ENCODE results near the gene EBPL.

Gene EBPL

DNA sequence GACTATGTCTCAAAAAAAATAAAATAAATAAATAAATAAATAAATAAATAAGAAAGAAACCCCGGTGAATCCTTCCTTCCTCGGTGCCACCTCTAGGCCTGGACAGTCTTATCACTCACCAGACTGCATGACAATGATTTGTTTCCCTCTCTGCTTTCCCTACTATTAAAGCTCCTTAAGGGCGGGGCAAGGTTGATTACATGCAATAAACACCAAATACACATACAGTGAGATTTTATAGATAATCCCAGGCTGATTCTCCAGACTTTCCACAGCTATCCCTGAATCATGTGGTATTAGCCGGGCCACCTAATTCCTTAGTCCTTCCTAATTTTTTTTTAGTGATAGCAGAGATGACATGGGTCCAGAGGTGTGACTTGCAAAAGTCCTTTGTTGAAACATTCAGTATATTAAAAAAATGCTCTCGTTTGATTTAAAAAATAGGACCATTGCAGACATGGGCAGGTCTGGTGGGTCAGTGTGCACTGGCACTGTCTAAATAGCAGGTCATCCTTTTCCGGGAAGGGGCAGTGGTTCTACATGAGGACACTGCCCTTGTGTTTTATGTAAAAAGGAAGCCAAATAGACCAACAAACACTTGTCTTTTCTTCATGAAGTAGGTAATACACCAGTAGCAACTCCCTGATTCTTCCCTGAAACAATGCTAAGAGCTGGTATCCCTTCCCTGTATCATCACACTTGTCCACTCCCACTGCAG lies 14.5 kb downstream of the EBPL start:
- DNase-seq (ENCODE audit: low read depth in 2 of 2) = no peak

DNA sequence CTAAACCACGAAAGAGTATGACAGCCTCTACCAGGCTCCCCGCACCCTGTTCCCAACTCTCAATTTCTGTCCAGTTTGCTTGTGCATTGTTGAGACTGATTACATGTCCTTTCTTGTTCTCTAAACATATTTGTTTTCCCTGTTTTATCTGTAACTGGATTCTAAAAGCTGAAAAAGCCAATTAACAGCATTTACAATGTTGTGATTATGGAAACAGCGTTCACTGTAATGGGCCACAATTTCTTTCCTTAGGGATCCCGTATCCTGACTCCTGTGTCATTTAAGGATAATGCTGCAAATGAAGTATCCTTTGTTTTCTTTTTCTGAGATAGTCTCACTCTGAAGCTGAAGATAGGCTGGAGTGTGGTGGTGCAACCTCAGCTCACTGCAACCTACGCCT lies 20.5 kb downstream of the EBPL start:
- DNase-seq (ENCODE audit: low read depth in 2 of 2) = no peak

DNA sequence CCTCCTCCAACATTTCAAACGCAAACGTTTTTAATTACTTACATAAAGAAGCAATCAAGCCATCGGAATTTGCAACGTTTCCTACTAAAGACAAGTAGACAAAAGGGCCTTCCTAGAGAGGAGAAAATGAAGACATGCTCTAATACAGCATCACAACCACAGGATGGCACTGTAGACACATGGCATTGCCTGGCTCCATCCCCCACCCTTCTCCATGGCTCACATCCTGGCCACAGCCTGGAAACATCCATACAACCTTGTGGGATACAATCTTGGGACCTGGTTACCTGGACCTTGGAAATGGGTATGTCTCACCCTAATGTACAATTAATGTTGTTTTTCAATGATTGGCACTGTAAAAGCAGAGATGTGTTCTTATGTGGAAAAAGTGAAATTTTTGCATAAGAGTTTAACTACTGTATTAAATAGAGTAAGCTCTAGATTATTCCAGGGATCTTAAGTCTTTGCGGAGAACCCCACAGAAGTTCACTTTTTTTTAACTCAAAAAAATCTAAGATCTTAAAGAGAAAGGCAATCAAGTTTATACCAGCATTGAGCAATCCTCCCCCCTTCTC lies 21.5 kb downstream of the EBPL start:
- no peak for DNase-seq (ENCODE audit: low read depth in 2 of 2)

DNA sequence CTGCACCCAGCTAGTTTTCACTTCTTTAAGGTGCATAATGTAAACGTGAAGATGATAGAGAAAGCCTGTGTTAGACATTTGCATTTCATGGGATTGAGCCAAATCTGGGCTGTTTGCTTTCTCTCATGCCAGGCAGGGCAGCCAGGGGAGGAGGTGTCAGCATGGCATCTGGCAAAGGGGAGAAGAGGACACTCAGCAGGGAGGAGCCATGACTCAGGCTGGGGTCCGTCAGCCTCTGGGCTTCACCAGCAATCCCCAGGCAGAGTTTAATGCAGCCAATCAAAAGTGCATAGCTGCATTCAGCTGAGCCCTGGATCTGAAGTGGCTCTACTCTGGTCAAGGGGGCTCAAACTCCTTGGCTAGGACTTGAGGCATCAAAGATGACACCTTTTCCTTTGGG lies 23.5 kb downstream of the EBPL start:
- no peak for DNase-seq (ENCODE audit: low read depth in 2 of 2)

DNA sequence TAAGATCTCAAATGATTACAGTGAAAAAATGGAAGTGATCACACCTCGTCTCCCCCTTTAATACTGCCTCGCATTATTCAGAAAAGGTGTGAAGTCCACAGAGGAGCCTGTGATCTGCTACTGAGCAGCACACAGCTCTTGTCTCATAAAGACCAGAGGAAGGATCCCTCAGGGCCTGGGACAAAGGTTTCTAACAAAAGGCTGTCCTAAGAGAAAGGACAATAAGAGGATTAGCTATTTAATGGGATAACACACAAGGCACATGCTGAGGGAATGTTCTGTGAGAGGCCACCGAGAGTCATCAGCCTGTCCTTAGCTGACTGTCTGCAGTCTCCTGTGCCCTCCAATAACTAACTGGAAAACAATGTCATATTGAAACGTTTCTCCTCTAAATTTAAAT lies 26.7 kb downstream of the EBPL start:
- no peak for DNase-seq (ENCODE audit: low read depth in 2 of 2)

DNA sequence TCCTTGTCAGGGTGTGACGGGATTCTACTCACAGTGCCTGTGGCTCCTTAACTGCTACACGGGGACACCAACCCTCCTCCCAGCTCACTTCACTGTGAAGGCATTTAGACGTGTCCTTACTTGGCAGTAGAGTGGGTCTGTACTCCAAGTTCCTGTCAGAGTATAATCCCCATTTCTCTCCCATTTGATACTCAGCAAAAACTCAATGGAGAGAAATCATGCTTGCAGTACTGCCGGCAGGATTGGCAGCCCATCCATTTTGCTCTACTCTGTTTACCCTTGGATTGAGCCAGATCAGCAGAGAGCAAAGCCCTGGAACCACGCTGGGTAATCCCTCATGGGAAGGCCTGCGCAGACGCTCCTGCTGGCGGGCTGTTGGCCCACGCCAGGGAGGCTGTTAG lies 34.0 kb downstream of the EBPL start:
- no peak for DNase-seq (ENCODE audit: low read depth in 2 of 2)

DNA sequence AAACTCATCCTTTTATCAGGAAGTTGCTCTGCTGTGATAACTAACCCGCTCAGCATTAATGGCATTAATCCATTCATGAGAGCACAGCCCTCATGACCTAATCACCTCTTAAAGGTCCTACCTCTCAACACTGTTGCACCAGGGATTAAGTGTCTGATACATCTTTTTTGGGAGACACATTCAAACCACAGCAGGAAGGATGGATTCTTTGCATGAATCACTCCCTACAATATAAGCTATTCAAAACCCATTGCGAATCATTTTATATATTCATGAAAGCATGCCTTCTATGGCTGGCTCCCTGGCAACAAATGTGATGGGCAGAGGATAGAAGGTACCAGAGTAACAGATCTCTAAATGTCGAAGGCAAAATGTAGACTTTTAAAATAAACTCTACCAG lies 35.4 kb downstream of the EBPL start:
- no peak for DNase-seq (ENCODE audit: low read depth in 2 of 2)

DNA sequence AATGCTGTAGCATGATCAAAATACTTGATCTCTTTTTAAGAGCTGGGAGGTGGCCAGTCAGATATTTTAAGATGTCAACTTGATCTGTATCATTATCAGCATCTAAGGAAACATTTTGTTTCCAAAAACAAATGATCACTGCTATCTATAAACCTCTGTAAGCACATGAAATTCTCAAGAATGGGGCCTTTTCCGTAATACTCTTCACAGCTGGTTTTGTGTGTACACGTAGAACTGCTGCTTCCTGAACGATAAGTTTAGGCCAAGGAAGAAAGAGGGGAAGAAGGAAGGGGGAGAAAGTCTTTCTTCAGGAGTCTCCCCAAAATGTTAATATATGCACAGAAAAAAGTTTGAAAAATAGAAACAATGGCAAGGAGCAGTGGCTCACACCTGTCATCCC lies 37.3 kb downstream of the EBPL start:
- no peak for DNase-seq (ENCODE audit: low read depth in 2 of 2)

DNA sequence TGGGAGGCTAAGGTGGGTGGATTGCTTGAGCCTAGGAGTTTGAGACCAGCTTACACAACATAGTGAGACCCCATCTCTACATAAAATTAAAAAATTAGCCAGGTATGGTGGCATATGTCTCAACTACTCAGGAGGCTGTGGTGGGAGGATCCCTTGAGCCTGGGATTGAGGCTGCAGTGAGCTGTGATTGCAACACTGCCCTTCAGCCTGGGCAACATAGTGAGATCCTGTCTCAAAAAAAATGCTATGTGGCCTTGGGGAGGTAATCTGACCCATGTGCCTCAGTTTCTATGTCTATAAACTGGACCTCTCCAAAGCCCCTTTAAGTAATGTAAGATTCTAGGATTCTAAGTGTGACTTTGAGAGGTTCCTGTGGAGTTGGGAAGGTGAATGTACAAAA lies 37.8 kb downstream of the EBPL start:
- DNase-seq (ENCODE audit: low read depth in 2 of 2) = no peak

DNA sequence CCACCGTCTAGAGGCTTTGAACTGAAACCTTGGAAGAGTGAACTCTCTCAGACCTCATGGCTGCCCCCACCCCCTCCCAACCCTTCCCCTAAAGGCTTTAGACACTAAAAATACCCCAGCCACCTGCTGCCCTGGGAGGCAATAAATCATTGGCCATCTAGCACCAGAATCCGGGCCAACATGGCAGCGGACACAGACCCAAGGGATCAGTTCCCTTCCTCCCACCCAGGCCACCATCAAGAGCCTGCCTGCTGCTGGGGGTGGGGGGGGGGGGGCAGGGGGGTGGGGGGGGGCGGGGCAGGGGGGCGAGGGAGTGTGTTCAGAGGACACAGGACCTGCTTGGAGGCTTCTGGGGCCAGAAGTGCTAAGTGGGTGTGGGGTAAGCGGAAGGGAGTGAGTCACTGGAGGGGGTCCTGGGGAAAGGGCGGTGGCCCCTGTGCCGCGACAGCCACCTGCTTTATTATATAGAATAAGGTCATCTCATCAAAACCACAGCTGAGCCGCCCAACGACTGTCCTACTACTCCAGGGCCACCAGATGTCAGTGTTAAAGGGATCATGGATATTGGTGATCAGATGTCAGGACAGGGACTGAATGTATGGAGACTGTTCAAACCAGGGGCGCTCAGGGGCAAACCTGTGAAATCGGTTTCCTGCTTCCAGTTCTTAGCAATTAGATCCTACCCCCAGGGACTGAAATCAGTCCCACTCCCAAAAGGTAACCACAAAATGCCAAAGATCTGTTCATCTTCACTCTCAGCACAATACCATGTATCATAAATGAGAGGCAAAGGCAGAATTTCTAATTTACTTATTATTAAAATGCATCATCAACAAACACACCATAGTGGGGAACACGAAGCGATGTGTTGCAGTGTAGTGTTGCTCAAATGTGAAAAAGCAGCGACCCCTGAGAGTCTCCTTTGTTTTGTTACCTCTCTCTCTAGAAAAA lies 38.7 kb downstream of the EBPL start:
- DNase-seq (ENCODE audit: low read depth in 2 of 2) = no peak

DNA sequence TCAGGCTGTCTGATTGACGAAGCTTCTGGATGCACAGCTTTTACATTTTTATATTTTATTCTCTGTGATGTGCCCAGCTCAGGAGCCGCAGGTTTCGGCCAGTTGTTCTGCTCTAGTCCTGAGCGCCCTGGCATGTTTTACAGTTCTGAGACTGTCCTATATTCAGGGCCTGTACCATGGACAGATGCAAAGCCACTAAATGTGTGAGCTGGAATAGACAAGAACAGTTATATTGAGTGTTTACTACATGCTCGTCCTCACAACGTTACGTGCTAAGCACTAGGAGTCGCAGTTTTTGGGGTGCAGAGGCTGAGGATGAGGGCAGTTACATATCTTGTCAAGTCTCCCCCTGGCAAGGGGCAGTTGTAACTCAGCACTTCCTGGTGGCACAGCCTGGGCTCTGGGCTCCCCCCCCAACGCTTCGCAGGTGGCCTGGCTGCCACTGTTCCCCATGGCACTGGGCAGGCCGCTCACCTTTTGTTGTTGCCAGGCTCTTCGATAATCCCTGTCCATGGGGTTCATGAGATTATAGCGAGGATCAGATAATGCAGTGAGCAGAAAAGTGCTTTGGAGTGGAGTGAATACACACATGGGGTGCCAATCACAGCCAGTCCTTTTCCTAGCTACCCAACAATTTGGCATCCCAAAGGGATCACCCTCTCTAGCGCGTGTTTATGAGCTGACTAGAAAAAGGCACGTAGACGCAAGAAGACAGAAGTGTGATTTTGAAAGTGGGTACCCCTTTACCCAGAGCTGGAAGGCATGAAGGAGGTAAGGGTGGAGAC lies 39.5 kb downstream of the EBPL start:
- DNase-seq (ENCODE audit: low read depth in 2 of 2) = no peak

DNA sequence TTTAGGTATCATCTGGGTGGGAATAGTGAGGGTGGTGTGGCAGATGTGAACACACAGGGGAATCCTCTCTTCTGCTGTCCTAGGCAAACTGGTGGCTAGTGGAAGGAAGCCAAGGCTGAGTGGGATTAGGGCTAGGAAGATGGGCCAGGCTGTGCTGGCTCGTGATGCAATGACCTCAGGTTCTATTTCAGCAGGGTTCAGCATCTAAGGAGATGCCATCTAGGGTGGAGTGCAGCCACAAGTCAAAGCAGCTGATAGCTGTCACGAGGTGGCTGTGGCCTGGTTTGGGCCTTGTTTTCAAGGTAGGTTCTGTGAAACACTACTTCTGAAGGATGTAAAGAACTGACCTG lies 41.3 kb downstream of the EBPL start:
- no peak for DNase-seq (ENCODE audit: low read depth in 2 of 2)

DNA sequence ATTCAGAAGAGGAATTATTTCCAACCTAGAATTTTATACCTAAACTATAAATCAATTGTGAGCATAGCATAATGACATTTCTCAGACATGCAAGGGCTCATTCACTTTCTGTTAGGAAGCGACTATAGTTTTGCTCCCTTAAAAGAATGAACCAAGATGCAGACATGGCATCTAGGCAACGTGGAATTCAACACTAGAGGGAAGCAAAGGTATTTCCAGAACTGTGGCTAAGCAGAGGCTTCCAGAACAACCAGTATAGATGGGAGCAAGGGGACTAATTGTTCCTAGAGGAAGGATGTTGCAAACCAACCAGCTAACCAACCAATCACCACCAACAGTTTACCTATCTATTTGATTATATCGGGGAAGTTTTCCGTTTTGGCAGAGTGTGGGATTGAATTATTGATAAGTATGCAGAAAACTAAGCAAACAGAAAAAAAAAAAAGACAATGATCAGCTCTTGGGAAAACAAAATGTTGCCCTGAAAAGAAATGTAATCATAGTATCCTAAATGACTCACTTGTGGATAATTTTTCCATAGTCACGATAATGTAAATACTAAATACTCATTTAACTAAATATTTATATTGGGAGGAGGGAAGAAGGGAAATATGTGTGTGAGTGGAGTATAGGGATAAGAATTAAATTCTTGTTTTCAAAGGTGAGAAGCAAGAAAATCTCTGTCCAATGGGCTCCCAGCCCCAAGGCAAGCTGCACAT lies 41.9 kb downstream of the EBPL start:
- no peak for DNase-seq (ENCODE audit: low read depth in 2 of 2)

DNA sequence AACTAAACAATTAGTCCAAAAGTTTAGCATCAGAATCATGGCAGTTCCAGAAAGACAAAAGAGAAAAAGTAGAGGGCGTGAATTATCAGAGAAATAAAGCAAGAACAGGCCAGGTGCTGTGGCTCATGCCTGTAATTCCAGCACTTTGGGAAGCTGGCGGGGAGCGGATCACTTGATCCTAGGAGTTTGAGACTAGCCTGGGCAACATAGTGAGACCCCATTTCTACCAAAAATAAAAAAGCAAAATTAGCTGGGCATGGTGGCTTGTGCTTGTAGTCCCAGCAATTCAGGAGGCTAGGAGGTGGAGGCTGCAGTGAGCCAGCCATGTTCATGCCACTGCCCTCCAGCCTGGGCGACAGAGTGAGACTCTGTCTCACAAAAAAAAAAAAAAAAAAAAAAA lies 44.6 kb downstream of the EBPL start:
- no peak for DNase-seq (ENCODE audit: low read depth in 2 of 2)

DNA sequence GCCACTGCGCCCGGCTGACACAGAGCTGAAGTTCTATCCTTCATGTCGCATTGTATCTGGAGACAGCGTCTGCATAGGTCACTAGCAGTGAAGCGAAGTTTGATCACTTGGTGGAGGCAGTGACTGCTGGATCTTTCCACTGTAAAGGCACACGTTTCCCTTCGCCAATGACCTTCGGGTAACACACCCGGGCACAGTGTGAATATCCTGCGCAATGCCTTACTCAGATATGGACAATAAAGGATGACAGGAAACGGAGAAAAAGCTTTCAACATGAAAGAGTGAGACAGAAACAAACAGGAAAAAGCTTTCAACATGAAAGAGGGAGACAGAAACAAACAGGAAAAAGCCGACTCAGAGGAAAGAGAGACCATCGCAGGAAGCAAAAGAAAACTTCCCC lies 45.8 kb downstream of the EBPL start:
- DNase-seq (ENCODE audit: low read depth in 2 of 2) = no peak

DNA sequence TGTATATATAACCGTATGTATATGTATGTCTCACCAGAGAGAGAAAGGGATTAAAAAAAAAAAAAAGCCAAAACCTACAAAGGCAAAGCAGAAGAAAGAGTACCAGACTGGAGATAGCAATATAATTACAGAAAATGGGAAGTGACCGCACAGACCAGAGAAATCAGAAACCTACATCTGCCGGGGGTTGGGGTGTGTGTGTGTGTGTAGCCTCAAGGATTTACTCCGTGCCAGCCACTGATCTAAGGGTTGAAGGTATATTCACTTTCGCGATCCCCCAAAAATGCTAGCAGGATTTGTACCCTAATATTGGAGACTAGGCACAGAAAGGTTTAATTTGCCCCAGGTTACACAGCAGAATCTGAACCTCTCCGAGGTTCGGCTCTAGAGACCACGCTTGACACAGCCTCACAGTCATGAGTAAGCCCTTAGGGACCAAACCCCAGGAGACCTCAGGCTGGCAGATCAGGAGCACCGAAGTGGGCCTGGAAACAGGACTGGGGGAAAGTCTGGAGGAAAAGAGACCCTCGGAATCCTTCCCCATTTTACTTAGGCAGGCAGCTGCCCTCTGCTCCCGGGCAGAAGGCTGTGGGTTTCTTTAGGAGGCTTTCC lies 48.1 kb downstream of the EBPL start:
- no peak for DNase-seq (ENCODE audit: low read depth in 2 of 2)

DNA sequence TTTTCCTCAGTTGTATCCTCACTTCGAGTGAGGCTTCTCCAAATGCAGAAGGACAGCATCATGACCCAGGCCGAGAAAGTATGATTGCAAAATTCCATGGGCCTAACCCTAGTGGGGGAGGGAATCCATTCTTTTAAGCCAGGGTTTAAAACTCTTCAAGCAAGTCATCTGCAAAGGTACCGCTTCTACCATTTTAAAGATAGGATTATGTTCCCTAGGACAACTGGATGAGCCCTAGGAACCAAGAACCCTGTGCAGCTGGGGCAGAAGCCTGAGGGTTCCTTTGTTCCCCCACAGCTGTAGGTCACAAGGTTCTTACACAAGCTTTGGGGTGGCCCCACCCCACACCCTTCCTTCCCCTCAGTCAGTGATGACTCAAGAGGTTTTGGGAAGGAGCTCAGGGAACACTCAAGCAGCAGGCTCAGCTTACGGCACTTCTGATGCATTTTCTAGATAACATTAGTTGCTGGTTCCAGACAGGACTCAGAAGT lies 49.4 kb downstream of the EBPL start:
- no peak for DNase-seq (ENCODE audit: low read depth in 2 of 2)

DNA sequence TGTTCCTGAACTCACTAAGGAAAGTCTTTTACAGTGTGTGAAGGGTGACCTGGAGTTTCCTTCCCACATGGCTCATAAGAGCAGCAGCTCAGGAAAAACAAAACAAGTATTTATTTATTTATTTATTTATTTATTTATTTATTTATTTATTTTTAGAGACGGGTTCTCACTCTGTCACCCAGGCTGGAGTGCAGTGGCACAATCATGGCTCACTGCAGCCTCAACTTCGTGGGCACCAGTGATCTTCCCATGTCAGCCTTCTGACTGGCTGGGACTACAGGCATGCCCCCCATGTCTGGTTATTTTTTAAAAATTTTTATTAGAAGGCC lies 52.6 kb downstream of the EBPL start:
- DNase-seq (ENCODE audit: low read depth in 2 of 2) = no peak

DNA sequence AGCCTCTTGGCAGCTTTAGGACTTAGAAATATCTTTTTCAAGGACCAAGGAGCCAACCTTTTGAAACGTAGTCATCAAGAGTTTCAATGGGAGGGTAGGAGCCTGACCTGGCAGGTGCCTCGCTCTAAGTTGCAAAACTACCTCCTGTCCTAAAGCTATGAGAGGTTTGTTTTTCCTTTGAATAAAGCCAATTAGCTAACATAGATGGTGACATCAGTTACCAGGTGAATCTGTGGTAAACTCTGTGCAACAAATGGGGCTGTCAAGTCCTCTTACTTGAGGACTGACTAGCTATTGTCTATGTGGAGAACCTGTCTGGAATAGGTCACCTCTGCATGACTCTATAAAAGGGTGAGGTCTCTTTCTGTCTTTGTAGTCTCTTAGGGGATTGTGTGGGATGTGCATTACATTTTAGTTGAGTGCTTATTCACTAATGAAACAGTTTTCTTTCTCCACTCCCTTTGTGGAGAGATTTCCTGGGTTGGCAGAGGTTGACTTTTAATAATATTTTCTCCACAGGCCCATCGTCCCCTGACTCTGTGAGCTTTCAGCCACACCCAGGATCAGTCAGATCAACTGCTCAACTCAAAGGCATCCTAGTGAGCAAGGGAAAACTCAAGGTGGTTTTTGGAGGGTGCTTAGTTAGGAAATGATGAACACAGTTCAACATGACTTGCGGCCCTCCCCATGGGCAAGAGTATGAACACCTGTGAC lies 53.1 kb downstream of the EBPL start:
- no peak for DNase-seq (ENCODE audit: low read depth in 2 of 2)

DNA sequence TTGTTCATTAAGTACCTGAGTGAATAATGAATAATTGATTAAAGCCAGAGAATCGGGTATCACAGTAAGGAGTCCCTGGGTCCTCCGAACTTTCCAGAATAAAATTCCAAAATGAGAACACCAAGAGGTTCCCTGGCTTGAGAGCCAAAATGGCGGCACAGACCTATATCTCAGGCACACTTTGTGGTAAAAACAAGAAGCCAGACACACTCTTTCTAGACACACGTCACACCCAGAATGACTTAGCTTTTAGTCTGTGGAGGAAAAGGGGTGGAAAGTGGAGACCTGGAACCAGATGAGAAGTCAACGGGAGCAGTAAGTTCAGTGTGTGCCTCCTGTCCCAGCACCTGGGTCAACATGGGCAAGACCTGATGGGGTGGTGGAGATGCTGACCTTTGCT lies 54.6 kb downstream of the EBPL start:
- DNase-seq (ENCODE audit: low read depth in 2 of 2) = no peak
